ENCODE measurements around the gene DYNLT4. TPM values are rescaled to one million over a fixed set of nuclear protein-coding genes. Genes with fewer than 3 reads are reported as not detected.
A peak's percentile ranks its signal among the peaks of the same experiment; 100 is the strongest.

DYNLT4 gene
- total RNA-seq, 1 experiment from 2014 or later = not detected

GRCh38 chr1:44819608-44820327, 12.6 kb upstream of the DYNLT4 start:
- in situ Hi-C loops (cut with HindIII; ENCODE audit: low pct_unique_long_range_greater_than_20kb, low sequenced_read_pairs) = no loop called here
- TSS peak; percentile 100 for BruUV-seq (replicated peaks)

GRCh38 chr1:44819196-44819607, 12.1 kb upstream of the DYNLT4 start:
- Histone ChIP-seq H3K4me1 (ENCODE audit: control insufficient read depth, insufficient read depth, low read length) (peaks cover 10% of the 10 kb centered on the region; the same call in 1 of the 2 replicates), H3K36me3 (ENCODE audit: control insufficient read depth, insufficient read depth, low read length) (no peaks in the 10 kb centered on the region), H3K27me3 (ENCODE audit: control insufficient read depth, insufficient read depth, low read length) (no peaks in the 10 kb centered on the region), H3K27ac (ENCODE audit: low read length) (peak overlapping the region; percentile 99), H3K4me3 (ENCODE audit: low read depth in 2 of 2, low read length in 2 of 2) (peak overlapping the region; percentile 50 to 76), H3K9me3 (ENCODE audit: control insufficient read depth, insufficient read depth, low read depth, low read length) (no peaks in the 10 kb centered on the region)
- ChIA-PET POLR2A (interaction anchor here (0.6 to 1.6 kb wide), 14 partner anchors 10 to 252 kb away, joined by 3 to 25 read pairs (median 4); partner anchors contain the start of genes BEST4, DYNLT4, EIF2B3 and HECTD3), CTCF (interaction anchor here (0.9 kb wide), 1 partner anchor 19 kb away, joined by 3 read pairs; the partner anchor contains the start of gene PLK3)
- intact Hi-C loops (cut with micrococcal nuclease; ENCODE audit: unreplicated experiment) = loop anchor here (2.0 to 10.0 kb wide), 2 partner anchors 26 to 84 kb away; partner anchors contain the start of genes KIF2C and RNU5D-1
- DNase-seq (ENCODE audit: low read depth, low spot score) (no peak), ATAC-seq (peak; percentile 66)
- BruUV-seq (replicated peaks) = no TSS peak
- TF ChIP-seq TCF7L2 (IDR thresholded peaks at IDR 0.05; ENCODE audit: low read depth, low read length) = peak; percentile 69
- TF ChIP-seq, protein P1, sequence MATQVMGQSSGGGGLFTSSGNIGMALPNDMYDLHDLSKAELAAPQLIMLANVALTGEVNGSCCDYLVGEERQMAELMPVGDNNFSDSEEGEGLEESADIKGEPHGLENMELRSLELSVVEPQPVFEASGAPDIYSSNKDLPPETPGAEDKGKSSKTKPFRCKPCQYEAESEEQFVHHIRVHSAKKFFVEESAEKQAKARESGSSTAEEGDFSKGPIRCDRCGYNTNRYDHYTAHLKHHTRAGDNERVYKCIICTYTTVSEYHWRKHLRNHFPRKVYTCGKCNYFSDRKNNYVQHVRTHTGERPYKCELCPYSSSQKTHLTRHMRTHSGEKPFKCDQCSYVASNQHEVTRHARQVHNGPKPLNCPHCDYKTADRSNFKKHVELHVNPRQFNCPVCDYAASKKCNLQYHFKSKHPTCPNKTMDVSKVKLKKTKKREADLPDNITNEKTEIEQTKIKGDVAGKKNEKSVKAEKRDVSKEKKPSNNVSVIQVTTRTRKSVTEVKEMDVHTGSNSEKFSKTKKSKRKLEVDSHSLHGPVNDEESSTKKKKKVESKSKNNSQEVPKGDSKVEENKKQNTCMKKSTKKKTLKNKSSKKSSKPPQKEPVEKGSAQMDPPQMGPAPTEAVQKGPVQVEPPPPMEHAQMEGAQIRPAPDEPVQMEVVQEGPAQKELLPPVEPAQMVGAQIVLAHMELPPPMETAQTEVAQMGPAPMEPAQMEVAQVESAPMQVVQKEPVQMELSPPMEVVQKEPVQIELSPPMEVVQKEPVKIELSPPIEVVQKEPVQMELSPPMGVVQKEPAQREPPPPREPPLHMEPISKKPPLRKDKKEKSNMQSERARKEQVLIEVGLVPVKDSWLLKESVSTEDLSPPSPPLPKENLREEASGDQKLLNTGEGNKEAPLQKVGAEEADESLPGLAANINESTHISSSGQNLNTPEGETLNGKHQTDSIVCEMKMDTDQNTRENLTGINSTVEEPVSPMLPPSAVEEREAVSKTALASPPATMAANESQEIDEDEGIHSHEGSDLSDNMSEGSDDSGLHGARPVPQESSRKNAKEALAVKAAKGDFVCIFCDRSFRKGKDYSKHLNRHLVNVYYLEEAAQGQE (IDR thresholded peaks at IDR 0.05; ENCODE audit: insufficient read depth in 1 of 2, low read depth in 2 of 2, low read length in 1 of 2) = no peak
- in situ Hi-C loops (cut with HindIII; ENCODE audit: low pct_unique_long_range_greater_than_20kb, low sequenced_read_pairs) = no loop called here

More at GRCh38 chr1:44819608-44820327, 12.6 kb upstream of the DYNLT4 start:
- ChIA-PET CTCF (interaction anchor here (0.9 kb wide), 1 partner anchor 20 kb away, joined by 3 read pairs; the partner anchor contains the start of gene PLK3), POLR2A (interaction anchor here (0.6 to 1.6 kb wide), 14 partner anchors 10 to 251 kb away, joined by 3 to 25 read pairs (median 4); partner anchors contain the start of genes BEST4, DYNLT4, EIF2B3 and HECTD3)
- TF ChIP-seq POLR2AphosphoS5 (IDR thresholded peaks at IDR 0.05; ENCODE audit: low read depth, low read length) = peak; percentile 100
- peak; percentile 75 for TF ChIP-seq TCF7L2 (IDR thresholded peaks at IDR 0.05; ENCODE audit: low read depth, low read length)
- TF ChIP-seq, protein P2, sequence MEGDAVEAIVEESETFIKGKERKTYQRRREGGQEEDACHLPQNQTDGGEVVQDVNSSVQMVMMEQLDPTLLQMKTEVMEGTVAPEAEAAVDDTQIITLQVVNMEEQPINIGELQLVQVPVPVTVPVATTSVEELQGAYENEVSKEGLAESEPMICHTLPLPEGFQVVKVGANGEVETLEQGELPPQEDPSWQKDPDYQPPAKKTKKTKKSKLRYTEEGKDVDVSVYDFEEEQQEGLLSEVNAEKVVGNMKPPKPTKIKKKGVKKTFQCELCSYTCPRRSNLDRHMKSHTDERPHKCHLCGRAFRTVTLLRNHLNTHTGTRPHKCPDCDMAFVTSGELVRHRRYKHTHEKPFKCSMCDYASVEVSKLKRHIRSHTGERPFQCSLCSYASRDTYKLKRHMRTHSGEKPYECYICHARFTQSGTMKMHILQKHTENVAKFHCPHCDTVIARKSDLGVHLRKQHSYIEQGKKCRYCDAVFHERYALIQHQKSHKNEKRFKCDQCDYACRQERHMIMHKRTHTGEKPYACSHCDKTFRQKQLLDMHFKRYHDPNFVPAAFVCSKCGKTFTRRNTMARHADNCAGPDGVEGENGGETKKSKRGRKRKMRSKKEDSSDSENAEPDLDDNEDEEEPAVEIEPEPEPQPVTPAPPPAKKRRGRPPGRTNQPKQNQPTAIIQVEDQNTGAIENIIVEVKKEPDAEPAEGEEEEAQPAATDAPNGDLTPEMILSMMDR (IDR thresholded peaks at IDR 0.05) = no peak
- peak; percentile 95 for TF ChIP-seq SIN3A (IDR thresholded peaks at IDR 0.05; ENCODE audit: borderline replicate concordance, insufficient read depth, low read depth, low read length)
- Histone ChIP-seq H3K4me1 (ENCODE audit: control insufficient read depth, insufficient read depth, low read length) (peaks cover 10% of the 10 kb centered on the region; the same call in 1 of the 2 replicates), H3K9me3 (ENCODE audit: control insufficient read depth, insufficient read depth, low read depth, low read length) (no peaks in the 10 kb centered on the region), H3K27me3 (ENCODE audit: control insufficient read depth, insufficient read depth, low read length) (no peaks in the 10 kb centered on the region), H3K4me3 (ENCODE audit: low read depth in 2 of 2, low read length in 2 of 2) (peak overlapping the region; percentile 50 to 76), H3K27ac (ENCODE audit: low read length) (peak overlapping the region; percentile 99), H3K36me3 (ENCODE audit: control insufficient read depth, insufficient read depth, low read length) (no peaks in the 10 kb centered on the region)
- DNase-seq (ENCODE audit: low read depth, low spot score) (peak; percentile 89), ATAC-seq (peak; percentile 96)
- intact Hi-C loops (cut with micrococcal nuclease; ENCODE audit: unreplicated experiment) = loop anchor here (2.0 to 10.0 kb wide), 2 partner anchors 27 to 85 kb away; partner anchors contain the start of genes KIF2C and RNU5D-1
